Stomach (tissue), 4 donors: ENCODE results near the gene KANK2.

Experiments
- EP300 ChIP-seq: sonication (generic); formaldehyde crosslinking; IDR thresholded peaks from one replicate; pipeline ENCODE4 v1.6.1; 2017; ENCODE audit warnings: antibody characterized with exemption
- TF ChIP-seq, protein P1 (sequence below), 7 experiments: fragments of 450-650 bp in 4 of 7; fragments of 200-600 bp in 3 of 7; sonication (generic) in 3 of 7; IDR thresholded peaks; one replicate each; pipeline ENCODE4 v1.5.1; 2016 to 2019; ENCODE audit warnings: antibody characterized with exemption in 7 of 7, control low read depth in 2 of 7, mild to moderate bottlenecking in 1 of 7

DNA sequence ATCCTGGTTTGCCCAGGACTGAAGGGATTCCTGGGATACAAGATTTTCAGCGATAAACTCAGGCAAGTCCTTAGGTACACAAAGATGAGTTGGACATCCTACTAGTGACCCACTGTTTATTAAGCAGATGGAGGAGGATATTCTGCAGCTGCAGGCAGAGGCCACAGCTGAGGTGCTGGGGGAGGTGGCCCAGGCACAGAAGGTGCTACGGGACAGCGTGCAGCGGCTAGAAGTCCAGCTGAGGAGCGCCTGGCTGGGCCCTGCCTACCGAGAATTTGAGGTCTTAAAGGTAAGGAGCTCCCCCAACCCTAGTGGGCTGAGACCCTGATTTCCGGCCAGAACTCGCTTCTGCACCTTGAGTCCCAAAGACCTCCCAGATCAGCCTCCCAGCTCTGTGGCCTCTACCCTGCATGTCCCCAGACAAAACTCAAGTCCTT is 42.7 kb upstream of the KANK2 start:
- TF ChIP-seq EP300 = no peak
- TF ChIP-seq, protein P1, sequence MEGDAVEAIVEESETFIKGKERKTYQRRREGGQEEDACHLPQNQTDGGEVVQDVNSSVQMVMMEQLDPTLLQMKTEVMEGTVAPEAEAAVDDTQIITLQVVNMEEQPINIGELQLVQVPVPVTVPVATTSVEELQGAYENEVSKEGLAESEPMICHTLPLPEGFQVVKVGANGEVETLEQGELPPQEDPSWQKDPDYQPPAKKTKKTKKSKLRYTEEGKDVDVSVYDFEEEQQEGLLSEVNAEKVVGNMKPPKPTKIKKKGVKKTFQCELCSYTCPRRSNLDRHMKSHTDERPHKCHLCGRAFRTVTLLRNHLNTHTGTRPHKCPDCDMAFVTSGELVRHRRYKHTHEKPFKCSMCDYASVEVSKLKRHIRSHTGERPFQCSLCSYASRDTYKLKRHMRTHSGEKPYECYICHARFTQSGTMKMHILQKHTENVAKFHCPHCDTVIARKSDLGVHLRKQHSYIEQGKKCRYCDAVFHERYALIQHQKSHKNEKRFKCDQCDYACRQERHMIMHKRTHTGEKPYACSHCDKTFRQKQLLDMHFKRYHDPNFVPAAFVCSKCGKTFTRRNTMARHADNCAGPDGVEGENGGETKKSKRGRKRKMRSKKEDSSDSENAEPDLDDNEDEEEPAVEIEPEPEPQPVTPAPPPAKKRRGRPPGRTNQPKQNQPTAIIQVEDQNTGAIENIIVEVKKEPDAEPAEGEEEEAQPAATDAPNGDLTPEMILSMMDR (IDR thresholded peaks at IDR 0.05) = no peak
